ENCODE results near the gene OSBPL1A.

OSBPL1A gene

DNA sequence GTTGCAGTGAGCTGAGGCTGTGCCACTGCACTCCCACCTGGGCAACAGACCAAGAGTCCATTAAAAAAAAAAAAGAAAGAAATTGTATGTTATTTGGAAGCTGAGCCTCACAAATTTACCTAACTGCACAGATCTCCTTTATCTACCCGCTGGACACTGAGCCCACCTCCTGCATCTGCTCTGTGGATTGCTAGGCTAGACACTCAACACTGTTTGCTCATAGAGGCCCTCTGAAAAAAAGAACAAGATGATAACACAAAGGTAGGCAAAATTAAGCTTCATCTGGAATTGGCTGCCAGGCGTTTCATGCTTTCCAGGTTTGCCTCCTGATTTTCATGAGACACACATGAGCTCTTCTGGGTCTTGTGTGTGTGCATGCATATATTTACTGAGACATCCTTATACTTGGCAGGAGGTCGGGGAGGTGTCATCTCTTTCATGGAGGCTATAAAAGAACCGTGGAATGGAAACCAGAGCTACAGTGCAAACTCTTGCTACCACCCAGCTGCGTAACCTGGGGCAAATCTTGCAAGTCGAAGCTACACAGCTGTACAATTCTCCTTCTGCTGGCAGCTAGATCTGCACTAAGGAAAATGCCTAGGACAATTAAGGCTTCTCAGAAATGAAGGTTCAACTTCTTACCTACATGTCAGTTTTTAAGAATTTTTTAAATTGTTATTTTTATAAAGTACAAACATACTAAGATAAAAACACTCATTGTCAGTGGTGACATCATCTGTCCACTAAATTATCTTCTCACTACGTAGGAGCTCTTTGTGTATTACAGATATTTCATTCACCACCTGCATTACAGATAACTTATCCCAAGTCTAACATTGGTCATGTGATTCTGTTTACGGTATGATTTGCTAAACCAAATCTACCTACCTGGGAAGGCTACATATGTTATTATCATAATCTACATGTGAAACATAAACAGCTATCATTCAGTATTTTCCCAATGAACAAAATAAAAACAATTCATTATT is 195.6 kb downstream of the OSBPL1A start:
- ATAC-seq (replicated peaks) (no peak), DNase-seq (no peak)
- Mint-ChIP-seq H3K27ac (no peak overlapping the region), H3K4me3 (no peak overlapping the region), H3K27me3 (peaks cover 28 to 42% of the 10 kb centered on the region in 2 donors), H3K4me1 (ENCODE audit: low read depth in 2 of 2) (no peaks in the 10 kb centered on the region), H3K36me3 (ENCODE audit: insufficient read depth) (no peaks in the 10 kb centered on the region), H3K9me3 (no peaks in the 10 kb centered on the region)

DNA sequence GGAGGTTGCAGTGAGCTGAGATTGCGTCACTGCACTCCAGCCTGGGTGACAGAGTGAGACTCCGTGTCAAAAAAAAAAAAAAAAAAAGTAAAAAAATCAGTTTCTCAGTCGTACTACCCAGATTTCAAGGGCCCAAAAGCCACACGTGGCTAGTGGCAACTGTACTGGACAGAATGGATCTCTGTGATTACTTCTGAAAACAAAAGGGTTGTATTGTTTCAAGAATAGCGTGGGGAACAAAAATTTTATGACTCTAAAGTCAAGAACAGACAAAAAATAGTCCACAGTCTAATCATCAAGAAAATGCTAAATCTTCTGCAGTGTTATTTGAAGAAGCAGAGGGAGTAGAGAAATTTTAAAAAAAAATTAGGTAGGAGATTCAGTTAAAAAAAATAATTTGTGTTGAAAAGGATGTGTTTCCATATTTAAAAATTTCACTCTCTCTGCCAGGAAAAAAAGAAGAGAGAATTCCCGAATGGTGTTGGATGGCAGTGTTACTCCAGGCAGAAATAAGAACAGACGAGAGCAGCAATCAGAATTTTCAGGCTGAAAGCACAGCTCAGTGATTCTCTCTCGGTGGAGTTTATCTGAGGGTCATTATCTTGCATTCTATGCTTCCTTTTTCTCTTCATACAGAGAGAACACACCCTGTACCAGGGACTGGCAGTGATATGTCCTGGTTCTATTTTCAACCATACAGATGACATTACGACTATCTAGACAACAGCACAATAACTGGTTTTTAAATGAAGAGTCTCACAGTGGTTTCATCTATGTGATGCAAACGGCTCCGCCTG is 196.9 kb downstream of the OSBPL1A start:
- no peak for DNase-seq
- Mint-ChIP-seq H3K9me3 (no peaks in the 10 kb centered on the region), H3K27me3 (peaks cover 22 to 34% of the 10 kb centered on the region in 2 donors), H3K4me1 (ENCODE audit: low read depth in 2 of 2) (no peaks in the 10 kb centered on the region), H3K27ac (no peak overlapping the region), H3K36me3 (ENCODE audit: insufficient read depth) (no peaks in the 10 kb centered on the region), H3K4me3 (no peak overlapping the region)
- no peak for ATAC-seq (replicated peaks)

DNA sequence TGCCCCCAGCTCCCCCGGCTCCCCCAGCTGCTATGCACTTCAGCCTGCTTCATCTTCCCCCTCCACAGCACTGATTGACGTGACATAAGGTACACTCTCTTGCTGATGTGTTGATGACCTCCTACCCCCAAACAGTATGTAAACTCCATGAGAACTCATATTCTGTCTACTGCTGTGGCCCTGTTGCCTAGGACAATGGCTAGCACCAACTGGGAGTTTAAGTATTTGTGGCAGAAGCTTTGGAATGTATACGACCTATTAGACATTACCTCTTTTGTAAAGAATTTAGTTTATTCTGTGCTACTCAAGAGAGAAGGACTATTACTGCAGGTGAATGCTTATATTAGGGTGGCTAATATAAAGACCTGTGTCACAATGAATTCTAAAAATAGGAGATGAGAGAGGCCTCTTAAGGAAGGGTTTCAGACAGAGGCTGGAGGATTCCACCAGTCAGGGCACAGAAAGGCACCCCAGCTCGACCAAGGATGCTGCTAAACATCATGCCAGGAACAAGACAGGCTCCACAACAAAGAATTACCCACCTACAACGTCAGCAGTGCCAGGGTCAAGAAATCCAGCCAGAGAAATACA is 198.2 kb downstream of the OSBPL1A start:
- H3K27me3 Mint-ChIP-seq: peaks cover 19 to 34% of the 10 kb centered on the region in 2 donors
- DNase-seq (no peak), ATAC-seq (replicated peaks) (no peak)
- no peaks in the 10 kb centered on the region for H3K36me3 Mint-ChIP-seq (ENCODE audit: insufficient read depth)
- no peak overlapping the region for H3K27ac Mint-ChIP-seq
- H3K4me3 Mint-ChIP-seq: no peak overlapping the region
- H3K9me3 Mint-ChIP-seq: no peaks in the 10 kb centered on the region
- H3K4me1 Mint-ChIP-seq (ENCODE audit: low read depth in 2 of 2): no peaks in the 10 kb centered on the region

DNA sequence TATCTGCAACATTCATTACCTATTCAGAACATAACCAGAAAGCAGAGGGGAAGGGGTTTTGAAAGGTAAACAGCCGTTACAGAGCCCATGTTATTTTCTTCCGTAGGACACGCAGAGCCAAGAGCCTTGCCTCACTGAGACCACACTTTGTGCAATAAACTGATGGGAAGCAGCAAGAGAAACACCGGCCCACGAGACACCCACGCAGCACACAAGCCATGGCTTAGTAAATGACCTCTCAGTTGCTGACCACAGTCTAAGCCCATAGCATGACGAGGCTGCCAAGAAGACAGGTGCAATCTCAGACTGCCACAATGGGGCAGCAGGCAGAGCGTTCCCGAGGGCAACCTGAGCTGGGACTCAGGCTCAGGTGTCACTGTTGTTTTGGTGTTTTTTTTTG is 199.2 kb downstream of the OSBPL1A start:
- H3K27ac Mint-ChIP-seq: no peak overlapping the region
- H3K36me3 Mint-ChIP-seq (ENCODE audit: insufficient read depth): no peaks in the 10 kb centered on the region
- H3K4me3 Mint-ChIP-seq: no peak overlapping the region
- H3K9me3 Mint-ChIP-seq: no peaks in the 10 kb centered on the region
- no peaks in the 10 kb centered on the region for H3K4me1 Mint-ChIP-seq (ENCODE audit: low read depth in 2 of 2)
- ATAC-seq (replicated peaks) (no peak), DNase-seq (no peak)
- peaks cover 23 to 30% of the 10 kb centered on the region in 2 donors for H3K27me3 Mint-ChIP-seq

DNA sequence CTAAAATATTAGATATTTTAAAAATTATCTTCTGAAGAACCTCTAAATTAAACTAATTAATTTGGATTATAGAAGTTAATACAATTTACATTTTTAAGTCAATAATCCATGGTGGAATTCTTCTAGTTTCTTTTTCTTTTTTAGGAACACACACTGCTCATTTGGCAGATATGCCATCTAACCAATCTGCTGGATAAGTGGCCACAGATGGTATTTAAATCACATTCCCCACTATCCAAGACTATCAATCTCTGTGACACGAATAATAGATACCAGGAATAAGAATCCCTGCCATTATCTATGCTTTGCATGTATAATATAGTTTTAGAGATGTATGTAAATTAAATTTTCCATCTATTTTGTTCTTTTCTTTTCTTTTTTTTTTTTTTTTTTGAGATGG is 200.2 kb downstream of the OSBPL1A start:
- Mint-ChIP-seq H3K9me3 (no peaks in the 10 kb centered on the region), H3K4me1 (ENCODE audit: low read depth in 2 of 2) (no peaks in the 10 kb centered on the region), H3K4me3 (no peak overlapping the region), H3K36me3 (ENCODE audit: insufficient read depth) (no peaks in the 10 kb centered on the region), H3K27me3 (peaks cover 27 to 31% of the 10 kb centered on the region in 2 donors), H3K27ac (no peak overlapping the region)
- no peak for DNase-seq
- no peak for ATAC-seq (replicated peaks)

DNA sequence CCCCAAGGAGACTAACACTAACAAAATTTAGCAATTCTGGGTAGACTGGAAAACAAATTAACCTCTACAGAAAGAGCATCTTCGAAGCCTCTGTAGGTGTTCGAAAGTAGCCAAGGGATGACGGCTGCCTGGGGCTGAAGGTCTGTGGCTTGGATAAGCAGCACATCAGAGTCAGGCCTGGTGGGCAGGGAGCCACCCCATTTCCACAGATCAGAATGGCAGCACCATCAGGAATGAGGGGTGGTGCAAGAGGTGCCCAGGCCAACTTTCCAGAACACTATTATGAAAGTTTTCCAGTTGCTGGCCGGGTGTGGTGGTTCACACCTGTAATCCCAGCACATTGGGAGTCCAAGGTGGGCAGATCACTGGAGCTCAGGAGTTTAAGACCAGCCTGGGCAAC is 200.9 kb downstream of the OSBPL1A start:
- DNase-seq: no peak
- Mint-ChIP-seq H3K27ac (no peak overlapping the region), H3K4me1 (ENCODE audit: low read depth in 2 of 2) (no peaks in the 10 kb centered on the region), H3K4me3 (no peak overlapping the region), H3K9me3 (no peaks in the 10 kb centered on the region), H3K27me3 (peaks cover 32% of the 10 kb centered on the region in 2 donors), H3K36me3 (ENCODE audit: insufficient read depth) (no peaks in the 10 kb centered on the region)
- ATAC-seq (replicated peaks): no peak

DNA sequence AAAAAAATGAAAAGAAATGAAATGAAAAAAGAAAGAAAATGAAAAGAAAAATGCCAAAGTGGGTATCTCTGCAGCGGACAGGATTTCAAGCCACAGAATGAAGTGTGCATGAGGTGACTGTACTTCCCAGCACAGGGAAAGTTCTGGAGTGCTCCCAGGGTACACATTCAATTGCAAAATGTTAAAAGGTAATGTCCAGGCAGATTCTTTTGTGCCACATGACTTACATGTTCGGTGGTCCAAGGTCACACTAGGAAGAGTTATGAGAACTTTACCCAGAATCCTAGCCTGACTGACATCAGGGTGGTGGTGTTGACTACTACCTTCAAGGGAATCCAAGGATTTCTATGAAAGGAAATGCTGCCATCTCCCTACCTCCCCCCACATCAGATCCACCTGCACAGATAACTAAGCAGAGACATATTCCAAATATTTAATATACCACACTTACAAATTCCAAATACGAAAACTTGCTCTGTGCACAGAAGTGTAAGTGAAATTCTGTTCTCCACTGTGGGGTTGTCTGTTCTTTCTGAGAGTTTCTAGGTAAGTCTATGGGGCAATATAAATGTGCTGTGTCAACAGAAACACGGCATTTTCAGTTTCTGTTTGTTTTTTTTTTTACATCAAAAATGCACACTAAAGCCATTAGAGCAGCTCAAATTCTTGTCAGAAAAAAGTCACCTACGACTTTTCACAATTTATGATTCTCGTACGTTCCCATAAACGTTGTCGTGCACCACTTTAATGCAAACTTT is 202.1 kb downstream of the OSBPL1A start:
- H3K27ac Mint-ChIP-seq: no peak overlapping the region
- ATAC-seq (replicated peaks) (no peak), DNase-seq (no peak)
- H3K9me3 Mint-ChIP-seq: no peaks in the 10 kb centered on the region
- no peaks in the 10 kb centered on the region for H3K36me3 Mint-ChIP-seq (ENCODE audit: insufficient read depth)
- H3K4me1 Mint-ChIP-seq (ENCODE audit: low read depth in 2 of 2): no peaks in the 10 kb centered on the region
- H3K27me3 Mint-ChIP-seq: peaks cover 25 to 32% of the 10 kb centered on the region in 2 donors
- no peak overlapping the region for H3K4me3 Mint-ChIP-seq

DNA sequence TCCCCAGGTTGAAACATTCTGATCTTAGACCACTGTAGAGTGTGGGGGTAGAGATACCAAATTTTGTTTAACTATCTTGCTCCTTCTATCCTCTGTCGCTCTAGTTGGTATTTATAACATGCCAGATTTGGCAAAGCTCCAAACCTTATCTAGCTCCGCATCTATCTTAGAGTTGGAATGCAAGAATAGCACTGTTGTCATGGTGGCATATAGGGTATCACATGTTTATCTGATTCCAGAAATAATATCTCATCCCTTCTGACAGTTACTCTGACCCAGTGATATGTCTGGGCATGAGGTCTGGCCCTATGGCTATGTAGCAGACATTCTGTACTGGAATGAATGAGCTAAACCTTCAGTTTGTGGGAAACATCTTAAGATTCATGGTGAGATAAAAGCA is 207.0 kb downstream of the OSBPL1A start:
- DNase-seq (no peak), ATAC-seq (replicated peaks) (no peak)
- H3K36me3 Mint-ChIP-seq (ENCODE audit: insufficient read depth): no peaks in the 10 kb centered on the region
- H3K4me1 Mint-ChIP-seq (ENCODE audit: low read depth in 2 of 2): no peaks in the 10 kb centered on the region
- no peak overlapping the region for H3K27ac Mint-ChIP-seq
- no peaks in the 10 kb centered on the region for H3K9me3 Mint-ChIP-seq
- peaks cover 38 to 48% of the 10 kb centered on the region in 2 donors for H3K27me3 Mint-ChIP-seq
- no peak overlapping the region for H3K4me3 Mint-ChIP-seq

DNA sequence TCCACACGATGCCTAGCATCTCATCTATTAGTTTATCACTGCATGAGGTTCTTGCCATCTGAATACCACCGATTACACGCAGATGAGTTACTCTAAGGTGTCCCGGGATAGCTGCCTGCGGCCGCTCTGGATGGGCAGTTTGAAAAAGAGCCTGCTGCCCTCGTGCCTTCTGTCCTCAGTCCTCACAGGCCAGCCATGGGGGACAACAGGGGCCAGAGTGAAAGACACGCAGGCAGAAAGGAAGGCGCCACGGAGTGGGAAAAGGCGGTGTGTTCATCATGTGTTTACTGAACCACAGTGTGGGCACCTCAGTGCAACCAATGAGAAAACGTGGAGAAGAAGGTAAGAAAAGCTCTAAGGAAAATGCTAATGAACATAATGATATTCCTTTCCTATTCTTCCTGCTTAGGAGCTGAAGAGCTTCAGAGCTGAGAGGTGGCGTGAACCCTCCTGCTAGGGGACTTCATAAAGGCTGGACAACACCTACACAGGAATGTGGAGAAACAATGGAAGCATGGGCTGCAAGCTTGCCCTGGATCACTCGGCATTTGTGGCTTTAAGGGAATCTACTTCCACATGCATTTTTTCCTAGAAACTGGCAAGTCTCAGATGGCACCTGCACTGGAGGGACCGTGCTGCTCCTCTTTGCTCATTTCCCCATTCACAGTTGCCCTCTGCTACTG is 207.8 kb downstream of the OSBPL1A start:
- no peaks in the 10 kb centered on the region for H3K36me3 Mint-ChIP-seq (ENCODE audit: insufficient read depth)
- no peaks in the 10 kb centered on the region for H3K4me1 Mint-ChIP-seq (ENCODE audit: low read depth in 2 of 2)
- H3K9me3 Mint-ChIP-seq: no peaks in the 10 kb centered on the region
- ATAC-seq (replicated peaks): no peak
- peaks cover 42 to 53% of the 10 kb centered on the region in 2 donors for H3K27me3 Mint-ChIP-seq
- H3K4me3 Mint-ChIP-seq: no peak overlapping the region
- no peak overlapping the region for H3K27ac Mint-ChIP-seq
- DNase-seq: no peak

DNA sequence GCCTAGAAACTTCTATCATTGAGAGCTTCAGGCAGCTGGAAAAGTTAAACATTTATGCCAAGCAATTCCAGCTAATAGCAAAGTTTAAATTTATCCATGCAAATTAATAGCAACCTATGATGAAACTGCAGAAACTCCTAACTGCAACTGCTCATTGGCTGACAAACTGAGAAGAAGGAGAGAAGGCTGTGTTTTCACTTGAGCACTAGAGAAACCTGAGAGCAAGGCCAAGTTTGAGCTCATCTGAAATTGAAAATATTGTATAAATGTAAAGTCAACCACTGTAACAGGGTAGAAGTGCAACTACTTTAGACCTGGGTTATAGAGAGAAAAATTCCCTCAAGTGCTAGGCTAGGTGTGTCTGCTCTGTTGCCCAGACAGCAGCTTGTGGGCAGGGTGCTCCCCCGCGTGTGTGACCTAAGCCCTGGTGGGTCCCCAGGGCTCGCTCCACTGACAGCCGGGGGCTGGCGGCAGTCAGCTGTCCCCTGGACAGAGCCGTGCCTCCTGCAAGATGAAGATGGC is 208.6 kb downstream of the OSBPL1A start:
- no peak for DNase-seq
- Mint-ChIP-seq H3K27ac (no peak overlapping the region), H3K9me3 (no peaks in the 10 kb centered on the region), H3K27me3 (peaks cover 48 to 61% of the 10 kb centered on the region in 2 donors), H3K4me3 (no peak overlapping the region), H3K36me3 (ENCODE audit: insufficient read depth) (no peaks in the 10 kb centered on the region), H3K4me1 (ENCODE audit: low read depth in 2 of 2) (no peaks in the 10 kb centered on the region)
- no peak for ATAC-seq (replicated peaks)

DNA sequence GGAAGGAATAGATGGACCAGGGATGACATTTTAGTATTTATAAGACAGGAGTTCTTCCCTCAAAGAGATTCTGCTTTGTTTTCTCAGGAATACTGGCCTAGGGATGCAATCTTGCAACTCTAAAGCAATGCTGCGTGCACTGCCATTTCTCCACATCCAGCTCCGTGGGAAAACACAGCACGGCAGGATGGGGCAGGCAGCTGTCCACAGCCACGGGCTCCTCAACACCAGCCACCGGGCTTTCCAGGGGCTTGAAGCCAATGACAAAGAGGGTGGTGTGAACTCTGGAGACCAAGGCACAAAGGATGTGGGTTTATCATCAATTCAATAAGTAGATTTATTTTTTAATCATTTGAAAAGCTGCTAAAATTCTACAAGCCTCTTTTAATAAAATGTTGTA is 209.5 kb downstream of the OSBPL1A start:
- H3K4me1 Mint-ChIP-seq (ENCODE audit: low read depth in 2 of 2): no peaks in the 10 kb centered on the region

DNA sequence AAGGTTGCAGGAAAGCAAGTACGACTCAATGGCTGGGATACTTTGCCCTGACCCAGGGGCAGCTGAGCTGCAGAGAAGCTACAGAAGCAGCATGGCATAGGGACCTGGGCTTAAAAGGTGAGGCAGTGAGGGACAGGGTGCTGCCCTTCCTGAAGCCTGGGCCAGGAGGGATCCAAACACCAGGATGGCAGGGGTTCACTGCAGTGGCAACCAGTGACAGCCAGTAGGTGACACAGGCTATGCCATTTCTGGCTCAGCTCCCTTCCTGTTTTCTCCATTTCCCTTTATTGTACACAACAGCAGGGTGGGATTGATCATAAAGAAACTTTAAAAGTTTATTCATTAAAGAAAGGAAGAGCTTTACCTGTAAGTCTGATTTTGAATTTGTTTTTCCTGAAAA is 209.9 kb downstream of the OSBPL1A start:
- DNase-seq: no peak
- Mint-ChIP-seq H3K4me1 (ENCODE audit: low read depth in 2 of 2) (no peaks in the 10 kb centered on the region), H3K9me3 (no peaks in the 10 kb centered on the region), H3K36me3 (ENCODE audit: insufficient read depth) (no peaks in the 10 kb centered on the region), H3K27me3 (peaks cover 38 to 58% of the 10 kb centered on the region in 2 donors), H3K27ac (peak overlapping the region in 1 of 2 donors; percentile 4), H3K4me3 (no peak overlapping the region)
- ATAC-seq (replicated peaks): no peak

More for the DNA sequence above, 209.5 kb downstream of the OSBPL1A start:
- no peak overlapping the region for H3K27ac Mint-ChIP-seq
- no peak overlapping the region for H3K4me3 Mint-ChIP-seq
- no peak for DNase-seq
- peaks cover 41 to 63% of the 10 kb centered on the region in 2 donors for H3K27me3 Mint-ChIP-seq
- no peaks in the 10 kb centered on the region for H3K36me3 Mint-ChIP-seq (ENCODE audit: insufficient read depth)
- ATAC-seq (replicated peaks): no peak
- no peaks in the 10 kb centered on the region for H3K9me3 Mint-ChIP-seq
